Smooth muscle cell (in vitro differentiated cells): Measurements from ENCODE around the gene OR14C36. TPM values are rescaled to one million over a fixed set of nuclear protein-coding genes. Genes with fewer than 3 reads are reported as not detected.

Experiments
- DNase-seq: peaks from one replicate; lab custom pipeline; 2025; ENCODE audit not compliant: unreplicated experiment; lab: John Stamatoyannopoulos, UW
- H2AFZ ChIP-seq: fragments of 200-600 bp; sonication (generic); 2 replicates; pipeline ENCODE4 v1.6.0; 2016; ENCODE audit warnings: antibody characterized with exemption, low read depth, mild to moderate bottlenecking
- H3F3A ChIP-seq: fragments of 200-600 bp; sonication (generic); 2 replicates; pipeline ENCODE4 v1.6.0; 2017; ENCODE audit warnings: antibody characterized with exemption, low read depth
- H3K27ac ChIP-seq: fragments of 200-600 bp; sonication (generic); 2 replicates; pipeline ENCODE4 v1.5.1; 2016; ENCODE audit warnings: low read depth, mild to moderate bottlenecking
- H3K27me3 ChIP-seq: fragments of 200-600 bp; sonication (generic); 2 replicates; pipeline ENCODE4 v1.6.1; 2016; ENCODE audit warnings: low read depth, mild to moderate bottlenecking
- H3K36me3 ChIP-seq: fragments of 200-600 bp; sonication (generic); 2 replicates; pipeline ENCODE4 v1.5.1; 2016; ENCODE audit warnings: low read depth
- H3K4me1 ChIP-seq: fragments of 200-600 bp; sonication (generic); 2 replicates; pipeline ENCODE4 v1.5.1; 2016; ENCODE audit warnings: low read depth
- H3K4me2 ChIP-seq: fragments of 200-600 bp; sonication (generic); 2 replicates; pipeline ENCODE4 v1.6.0; 2016; ENCODE audit warnings: mild to moderate bottlenecking
- H3K4me3 ChIP-seq: fragments of 200-600 bp; sonication (generic); 2 replicates; pipeline ENCODE4 v1.5.1; 2016; ENCODE audit warnings: mild to moderate bottlenecking
- H3K79me2 ChIP-seq: fragments of 200-600 bp; sonication (generic); 2 replicates; pipeline ENCODE4 v1.6.0; 2016; ENCODE audit warnings: low read depth, mild to moderate bottlenecking
- H3K9ac ChIP-seq: fragments of 200-600 bp; sonication (generic); 2 replicates; pipeline ENCODE4 v1.6.0; 2016; ENCODE audit warnings: low read depth
- H3K9me3 ChIP-seq: fragments of 200-600 bp; sonication (generic); replicated peaks from 2 replicates; pipeline ENCODE4 v1.5.1; 2016; ENCODE audit warnings: low read depth
- H4K20me1 ChIP-seq: fragments of 200-600 bp; sonication (generic); 2 replicates; pipeline ENCODE4 v1.6.0; 2016; ENCODE audit warnings: low read depth
- CTCF ChIP-seq: fragments of 200-600 bp; sonication (generic); IDR thresholded peaks from 2 replicates; pipeline ENCODE4 v1.5.1; 2017; ENCODE audit warnings: borderline replicate concordance, mild to moderate bottlenecking, antibody characterized with exemption; ENCODE audit not compliant: insufficient read depth, poor library complexity, severe bottlenecking
- WGBS: methylation state at CpG from one replicate; pipeline ENCODE4 v1.1.7; 2016; ENCODE audit warnings: low lambda C conversion rate; 5-methylcytosine and 5-hydroxymethylcytosine counted together
- polyA plus RNA-seq: library from polyadenylated mRNA; unstranded; fragments of >200 nt; fragmentation: Nextera tagmentation; extraction: Ambion mirVana; gene quantifications from 2 replicates; pipeline ENCODE4 v1.2.1, GENCODE V29; 2016
- total RNA-seq: library from RNA; depleted of rRNA; stranded (reverse); fragments of >200 nt; gene quantifications from 2 replicates; pipeline ENCODE4 v1.2.3, GENCODE V29; 2014

Gene OR14C36
- total and polyA plus RNA-seq, 2 experiments from 2014 or later: not detected

- Histone ChIP-seq H3K9ac (no peak overlapping the region), H3K27me3 (no peaks in the 10 kb centered on the region), H3K4me2 (no peak overlapping the region), H3K36me3 (no peaks in the 10 kb centered on the region), H3K27ac (no peak overlapping the region), H3K4me3 (no peak overlapping the region), H3F3A (no peaks in the 10 kb centered on the region), H2AFZ (no peak overlapping the region), H3K4me1 (no peaks in the 10 kb centered on the region), H3K79me2 (no peaks in the 10 kb centered on the region), H3K9me3 (peaks cover 15% of the 10 kb centered on the region), H4K20me1 (no peaks in the 10 kb centered on the region)
- TF ChIP-seq CTCF: no peak
- DNase-seq: no peak
- WGBS: 41% methylated on average over 2 of the region's 2 CpGs
These were observed 39.9 kb downstream of the OR14C36 start for GRCh38 chr1:248388426-248388825.

GRCh38 chr1:248393050-248393449 is 44.5 kb downstream of the OR14C36 start:
- Histone ChIP-seq H3K4me2 (no peak overlapping the region), H3K9me3 (peaks cover 16% of the 10 kb centered on the region), H3K4me1 (no peaks in the 10 kb centered on the region), H4K20me1 (no peaks in the 10 kb centered on the region), H2AFZ (no peak overlapping the region), H3K36me3 (no peaks in the 10 kb centered on the region), H3F3A (no peaks in the 10 kb centered on the region), H3K27me3 (no peaks in the 10 kb centered on the region), H3K9ac (no peak overlapping the region), H3K27ac (no peak overlapping the region), H3K79me2 (no peaks in the 10 kb centered on the region), H3K4me3 (no peak overlapping the region)
- DNase-seq: no peak
- WGBS: 63% methylated on average over 2 of the region's 2 CpGs
- no peak for TF ChIP-seq CTCF

Other genes with a start within 250 kb of the OR14C36 start
- gene OR2M5, start 203.6 kb upstream of the OR14C36 start, total RNA-seq: not detected in 2 replicates
- not detected in 2 replicates for gene OR2M5, start 203.6 kb upstream of the OR14C36 start, polyA plus RNA-seq
- gene OR2M2, start 174.0 kb upstream of the OR14C36 start, total RNA-seq: not detected in 2 replicates
- gene OR2M2, start 174.0 kb upstream of the OR14C36 start, polyA plus RNA-seq: not detected in 2 replicates
- not detected in 2 replicates for gene OR2M3, start 151.5 kb upstream of the OR14C36 start, total RNA-seq
- not detected in 2 replicates for gene OR2M3, start 151.5 kb upstream of the OR14C36 start, polyA plus RNA-seq
- not detected in 2 replicates for gene OR2M4, start 117.4 kb upstream of the OR14C36 start, total RNA-seq
- gene OR2M4, start 117.4 kb upstream of the OR14C36 start, polyA plus RNA-seq: not detected in 2 replicates
- gene OR2T33, start 70.8 kb upstream of the OR14C36 start, total RNA-seq: not detected in 2 replicates
- gene OR2T33, start 70.8 kb upstream of the OR14C36 start, polyA plus RNA-seq: not detected in 2 replicates
- gene OR2T12, start 45.4 kb upstream of the OR14C36 start, total RNA-seq: not detected in 2 replicates
- gene OR2T12, start 45.4 kb upstream of the OR14C36 start, polyA plus RNA-seq: not detected in 2 replicates
- not detected in 2 replicates for gene OR2M7, start 24.2 kb upstream of the OR14C36 start, total RNA-seq
- not detected in 2 replicates for gene OR2M7, start 24.2 kb upstream of the OR14C36 start, polyA plus RNA-seq
- gene OR2T4, start 12.9 kb downstream of the OR14C36 start, total RNA-seq: not detected in 2 replicates
- not detected in 2 replicates for gene OR2T4, start 12.9 kb downstream of the OR14C36 start, polyA plus RNA-seq
- not detected in 2 replicates for gene OR2T6, start 27.0 kb downstream of the OR14C36 start, total RNA-seq
- not detected in 2 replicates for gene OR2T6, start 27.0 kb downstream of the OR14C36 start, polyA plus RNA-seq
- gene OR2T1, start 54.3 kb downstream of the OR14C36 start, total RNA-seq: not detected in 2 replicates
- not detected in 2 replicates for gene OR2T1, start 54.3 kb downstream of the OR14C36 start, polyA plus RNA-seq
- gene OR2T2, start 96.9 kb downstream of the OR14C36 start, total RNA-seq: not detected in 2 replicates
- gene OR2T2, start 96.9 kb downstream of the OR14C36 start, polyA plus RNA-seq: not detected in 2 replicates
- gene OR2T3, start 124.6 kb downstream of the OR14C36 start, total RNA-seq: not detected in 2 replicates
- not detected in 2 replicates for gene OR2T3, start 124.6 kb downstream of the OR14C36 start, polyA plus RNA-seq
- gene OR2T5, start 139.8 kb downstream of the OR14C36 start, total RNA-seq: 0.04 TPM in 1 of 2 replicates, not detected in the other
- not detected in 2 replicates for gene OR2T5, start 139.8 kb downstream of the OR14C36 start, polyA plus RNA-seq
- not detected in 2 replicates for gene OR2G6, start 159.3 kb downstream of the OR14C36 start, total RNA-seq
- not detected in 2 replicates for gene OR2G6, start 159.3 kb downstream of the OR14C36 start, polyA plus RNA-seq
- not detected in 2 replicates for gene OR2T29, start 214.0 kb downstream of the OR14C36 start, total RNA-seq
- gene OR2T29, start 214.0 kb downstream of the OR14C36 start, polyA plus RNA-seq: not detected in 2 replicates
- not detected in 2 replicates for gene OR2T34, start 226.0 kb downstream of the OR14C36 start, total RNA-seq
- not detected in 2 replicates for gene OR2T34, start 226.0 kb downstream of the OR14C36 start, polyA plus RNA-seq
- not detected in 2 replicates for gene OR2T10, start 248.9 kb downstream of the OR14C36 start, total RNA-seq
- not detected in 2 replicates for gene OR2T10, start 248.9 kb downstream of the OR14C36 start, polyA plus RNA-seq